Lower leg skin (tissue), 4 donors: Measurements from ENCODE around the gene ZFYVE9. TPM values are rescaled to one million over a fixed set of nuclear protein-coding genes. Genes with fewer than 3 reads are reported as not detected.

Experiments
- DNase-seq, 2 donors: peaks; one replicate each; pipeline ENCODE4 v3.0.0-alpha.2; 2019; ENCODE audit warnings: low spot score in 2 of 2
- H3K4me3 ChIP-seq: fragments of 200-600 bp; sonication (generic); 2 replicates; pipeline ENCODE4 v1.5.1; 2017; ENCODE audit warnings: mild to moderate bottlenecking, low read depth; ENCODE audit not compliant: poor library complexity, severe bottlenecking
- CTCF ChIP-seq, 3 donors: fragments of 450-650 bp; IDR thresholded peaks; one replicate each; pipeline ENCODE4 v1.5.1; 2016; ENCODE audit warnings: antibody characterized with exemption in 3 of 3, mild to moderate bottlenecking in 3 of 3, moderate library complexity in 2 of 3
- POLR2A ChIP-seq, 2 donors: fragments of 450-650 bp; IDR thresholded peaks; one replicate each; pipeline ENCODE4 v1.6.1; 2016 to 2017; ENCODE audit warnings: antibody characterized with exemption in 2 of 2, mild to moderate bottlenecking in 1 of 2, moderate library complexity in 1 of 2
- WGBS, 2 donors: methylation state at CpG; one replicate each; pipeline ENCODE4 v1.1.5; 2018; 5-methylcytosine and 5-hydroxymethylcytosine counted together
- intact Hi-C: fragments of 100-400 bp; cut with DNase I; formaldehyde crosslinking; loops from one replicate; pipeline ENCODE4 v1.15.0; 2023; ENCODE audit warnings: low total_unique reads
- total RNA-seq, 4 donors: library from RNA; depleted of rRNA; stranded (reverse); fragments of >200 nt; gene quantifications; one replicate each; pipeline ENCODE4 v1.1.0, GENCODE V29; 2016

Gene ZFYVE9
- total RNA-seq, 4 donors from 2014 or later: 23.7 to 38.2 (median 30.7) TPM

- DNase-seq: no peak
- intact Hi-C loops: no loop called here
- H3K4me3 ChIP-seq: no peak overlapping the region
- WGBS, 2 donors: 91 to 98% methylated on average over 2 of the region's 2 CpGs
- TF ChIP-seq POLR2A (IDR thresholded peaks at IDR 0.05) (no peak), CTCF (IDR thresholded peaks at IDR 0.05) (no peak)
Observed at GRCh38 chr1:52321061-52321460, 179.2 kb downstream of the ZFYVE9 start.

GRCh38 chr1:52323731-52324130 lies 181.8 kb downstream of the ZFYVE9 start:
- DNase-seq: no peak
- no peak for TF ChIP-seq POLR2A (IDR thresholded peaks at IDR 0.05)
- no peak for TF ChIP-seq CTCF (IDR thresholded peaks at IDR 0.05)
- WGBS, 2 donors: 89 to 90% methylated on average over 8 of the region's 8 CpGs

GRCh38 chr1:52325786-52326185 lies 183.9 kb downstream of the ZFYVE9 start:
- WGBS, 2 donors: 84 to 90% methylated on average over 5 of the region's 5 CpGs
- intact Hi-C loops: no loop called here
- no peak for DNase-seq
- TF ChIP-seq CTCF (IDR thresholded peaks at IDR 0.05): no peak
- no peak for TF ChIP-seq POLR2A (IDR thresholded peaks at IDR 0.05)
- H3K4me3 ChIP-seq: no peak overlapping the region

More at GRCh38 chr1:52323731-52324130, 181.8 kb downstream of the ZFYVE9 start:
- intact Hi-C loops: no loop called here
- no peak overlapping the region for H3K4me3 ChIP-seq

- no peak for DNase-seq
- TF ChIP-seq CTCF (IDR thresholded peaks at IDR 0.05): no peak
- no peak for TF ChIP-seq POLR2A (IDR thresholded peaks at IDR 0.05)
- WGBS, 2 donors: 91 to 92% methylated on average over 1 of the region's 1 CpG
Observed at GRCh38 chr1:52328615-52329014, 186.7 kb downstream of the ZFYVE9 start.

GRCh38 chr1:52332411-52332810 lies 190.5 kb downstream of the ZFYVE9 start:
- 88 to 97% methylated on average over 1 of the region's 1 CpG for WGBS, 2 donors
- no peak for TF ChIP-seq CTCF (IDR thresholded peaks at IDR 0.05)
- TF ChIP-seq POLR2A (IDR thresholded peaks at IDR 0.05): no peak
- no peak overlapping the region for H3K4me3 ChIP-seq
- no peak for DNase-seq
- intact Hi-C loops: no loop called here

More at GRCh38 chr1:52328615-52329014, 186.7 kb downstream of the ZFYVE9 start:
- no peak overlapping the region for H3K4me3 ChIP-seq
- intact Hi-C loops: no loop called here

GRCh38 chr1:52334906-52335528 lies 193.1 kb downstream of the ZFYVE9 start:
- intact Hi-C loops: no loop called here
- TF ChIP-seq POLR2A (IDR thresholded peaks at IDR 0.05) (no peak), CTCF (IDR thresholded peaks at IDR 0.05) (no peak)
- no peak overlapping the region for H3K4me3 ChIP-seq
- DNase-seq: no peak
- WGBS, 2 donors: 77 to 83% methylated on average over 3 of the region's 3 CpGs
